Muscle of leg (tissue), 11 donors: ENCODE results near the gene HES2. TPM values are rescaled to one million over a fixed set of nuclear protein-coding genes. Genes with fewer than 3 reads are reported as not detected.
"Not testable (repeated sequence)": the region's sequence is repeated elsewhere in the genome, so short reads cannot be mapped to it uniquely, and the experiment has no call there.

ENCODE experiments used
- DNase-seq: peaks from one replicate; pipeline ENCODE4 v3.0.0; 2013
- H3K27ac ChIP-seq: one replicate; pipeline ENCODE4 v1.5.1; 2013; ENCODE audit warnings: mild to moderate bottlenecking, low read length, control low read depth
- H3K27me3 ChIP-seq: one replicate; pipeline ENCODE4 v1.6.1; 2013; ENCODE audit warnings: low read length; ENCODE audit not compliant: control insufficient read depth, insufficient read depth
- H3K36me3 ChIP-seq: one replicate; pipeline ENCODE4 v1.6.1; 2013; ENCODE audit warnings: low read length; ENCODE audit not compliant: control insufficient read depth, insufficient read depth
- H3K4me1 ChIP-seq: one replicate; pipeline ENCODE4 v1.6.1; 2013; ENCODE audit warnings: low read length; ENCODE audit not compliant: control insufficient read depth, insufficient read depth
- H3K4me3 ChIP-seq: one replicate; pipeline ENCODE4 v1.5.1; 2013; ENCODE audit warnings: low read length, control low read depth
- H3K9me3 ChIP-seq: replicated peaks from 2 replicates; pipeline ENCODE4 v1.6.1; 2013; ENCODE audit warnings: low read depth, low read length; ENCODE audit not compliant: control insufficient read depth
- WGBS: methylation state at CpG from one replicate; pipeline ENCODE4 v1.1.5; 2013; ENCODE audit warnings: missing lambda C conversion rate; ENCODE audit not compliant: insufficient coverage; 5-methylcytosine and 5-hydroxymethylcytosine counted together
- polyA plus RNA-seq, 8 donors: library from polyadenylated mRNA; unstranded; fragments of 120-200 nt; gene quantifications; one replicate each; pipeline versions ENCODE4 v1.2.1 to v1.2.3, GENCODE V29; 2013; ENCODE audit warnings: inconsistent platforms in 1 of 8, low replicate concordance in 1 of 8; ENCODE audit not compliant: insufficient read length in 8 of 8, insufficient read depth in 1 of 8
- total RNA-seq: library from RNA; stranded (reverse); fragments of 120-200 nt; gene quantifications from one replicate; pipeline ENCODE4 v1.2.4, GENCODE V29; 2013

Gene HES2
- total and polyA plus RNA-seq, 9 donors, result 0.06 to 0.62 (median 0.10) TPM; not detected in 4

- not testable (repeated sequence) for H3K27ac ChIP-seq, H3K4me3 ChIP-seq, H3K4me1 ChIP-seq, DNase-seq, H3K36me3 ChIP-seq, H3K9me3 ChIP-seq
- peaks cover 34% of the 10 kb centered on the region for H3K27me3 ChIP-seq
- 100% methylated on average over 1 of the region's 3 CpGs for WGBS
These were observed 16.6 kb upstream of the HES2 start for GRCh38 chr1:6436277-6436676.

GRCh38 chr1:6435547-6435946, 15.8 kb upstream of the HES2 start:
- no peak overlapping the region for H3K27ac ChIP-seq
- no peak for DNase-seq
- no peaks in the 10 kb centered on the region for H3K9me3 ChIP-seq
- peaks cover 33% of the 10 kb centered on the region for H3K27me3 ChIP-seq
- no peak overlapping the region for H3K4me3 ChIP-seq
- no peaks in the 10 kb centered on the region for H3K36me3 ChIP-seq
- 100% methylated on average over 1 of the region's 3 CpGs for WGBS
- H3K4me1 ChIP-seq, result no peaks in the 10 kb centered on the region

- peaks cover 35% of the 10 kb centered on the region for H3K27me3 ChIP-seq
- H3K27ac ChIP-seq, result no peak overlapping the region
- no peak overlapping the region for H3K4me3 ChIP-seq
- no peak for DNase-seq
- H3K9me3 ChIP-seq, result no peaks in the 10 kb centered on the region
- H3K36me3 ChIP-seq, result no peaks in the 10 kb centered on the region
- no peaks in the 10 kb centered on the region for H3K4me1 ChIP-seq
- 65% methylated on average over 5 of the region's 15 CpGs for WGBS
These were observed 15.4 kb upstream of the HES2 start for GRCh38 chr1:6435129-6435528.

GRCh38 chr1:6434186-6434585, 14.5 kb upstream of the HES2 start:
- Histone ChIP-seq H3K4me3 (no peak overlapping the region), H3K4me1 (no peaks in the 10 kb centered on the region), H3K9me3 (no peaks in the 10 kb centered on the region), H3K27me3 (peaks cover 33% of the 10 kb centered on the region), H3K36me3 (no peaks in the 10 kb centered on the region), H3K27ac (no peak overlapping the region)
- WGBS, result 58% methylated on average over 3 of the region's 5 CpGs
- DNase-seq, result no peak

- H3K36me3 ChIP-seq, H3K4me1 ChIP-seq, DNase-seq, H3K4me3 ChIP-seq, H3K9me3 ChIP-seq, H3K27ac ChIP-seq: not testable (repeated sequence)
- H3K27me3 ChIP-seq, result peaks cover 32% of the 10 kb centered on the region
- 42% methylated on average over 8 of the region's 13 CpGs for WGBS
These were observed 12.2 kb upstream of the HES2 start for GRCh38 chr1:6431645-6432579.

GRCh38 chr1:6429660-6430411, 10.1 kb upstream of the HES2 start:
- not testable (repeated sequence) for H3K9me3 ChIP-seq, H3K27ac ChIP-seq, H3K36me3 ChIP-seq, DNase-seq, H3K4me1 ChIP-seq, H3K4me3 ChIP-seq
- WGBS, result 20% methylated on average over 13 of the region's 19 CpGs
- H3K27me3 ChIP-seq, result peaks cover 49% of the 10 kb centered on the region

- H3K9me3 ChIP-seq, DNase-seq, H3K4me1 ChIP-seq, H3K36me3 ChIP-seq, H3K27ac ChIP-seq, H3K4me3 ChIP-seq: not testable (repeated sequence)
- WGBS, result 79% methylated on average over 4 of the region's 6 CpGs
- peaks cover 60% of the 10 kb centered on the region for H3K27me3 ChIP-seq
These were observed 8.7 kb upstream of the HES2 start for GRCh38 chr1:6428453-6428852.

GRCh38 chr1:6427441-6428390, 8.0 kb upstream of the HES2 start:
- 78% methylated on average over 16 of the region's 26 CpGs for WGBS
- peaks cover 67% of the 10 kb centered on the region for H3K27me3 ChIP-seq
- H3K27ac ChIP-seq, result no peak overlapping the region

GRCh38 chr1:6426972-6427350, 7.2 kb upstream of the HES2 start:
- Histone ChIP-seq H3K27me3 (peaks cover 73% of the 10 kb centered on the region), H3K9me3 (no peaks in the 10 kb centered on the region), H3K27ac (no peak overlapping the region), H3K36me3 (no peaks in the 10 kb centered on the region), H3K4me3 (no peak overlapping the region), H3K4me1 (peaks cover 10% of the 10 kb centered on the region)
- no peak for DNase-seq
- WGBS, result 73% methylated on average over 6 of the region's 10 CpGs

More at GRCh38 chr1:6427441-6428390, 8.0 kb upstream of the HES2 start:
- Histone ChIP-seq H3K4me3 (no peak overlapping the region), H3K36me3 (no peaks in the 10 kb centered on the region), H3K4me1 (peaks cover 10% of the 10 kb centered on the region), H3K9me3 (no peaks in the 10 kb centered on the region)
- DNase-seq, result no peak
